ENCODE measurements around the gene PTPRM.

- TF ChIP-seq CTCF (IDR thresholded peaks at IDR 0.05) (no peak), POLR2A (IDR thresholded peaks at IDR 0.05) (no peak)
Observed at GRCh38 chr18:7844017-7844416, 276.9 kb downstream of the PTPRM start.

Data from lower leg skin (tissue), 3 donors.